Measurements from ENCODE around the gene GNAS. TPM values are rescaled to one million over a fixed set of nuclear protein-coding genes. Genes with fewer than 3 reads are reported as not detected.

GNAS gene
- total and polyA plus RNA-seq, 9 of the 15 experiments (the other 6 are each of a cell fraction or from before 2014, with no cell fraction given), result 128 to 648 (median 266) TPM

- TF ChIP-seq ZMIZ1 (IDR thresholded peaks at IDR 0.05; ENCODE audit: low read depth in 2 of 2, low read length in 2 of 2) (0 out of 4 replicates have a peak, but pooled peaks of 1 of the 2 experiments have one; percentile 17), DDX20 (tag; IDR thresholded peaks at IDR 0.05; ENCODE audit: low read depth) (no peak), E2F3 (CRISPR knock-in tag; IDR thresholded peaks at IDR 0.05) (no peak), PHF21A (IDR thresholded peaks at IDR 0.05; ENCODE audit: borderline replicate concordance, low read depth) (no peak), HNRNPH1 (optimal IDR thresholded peaks at IDR 0.05; ENCODE audit: low read depth, low read length) (no peak), L3MBTL2 (IDR thresholded peaks at IDR 0.05) (peak; percentile 22; the same call in 1 of the 2 replicates), ZNF311 (CRISPR knock-in tag; IDR thresholded peaks at IDR 0.05) (no peak), THAP12 (CRISPR knock-in tag; IDR thresholded peaks at IDR 0.05) (peak; percentile 24; the same call in 1 of the 2 replicates), ARID3A (IDR thresholded peaks at IDR 0.05; ENCODE audit: borderline replicate concordance, low read depth, low read length) (no peak), KAT8 (IDR thresholded peaks at IDR 0.05; ENCODE audit: low read depth) (no peak), ZNF253 (CRISPR knock-in tag; conservative IDR thresholded peaks at IDR 0.05) (no peak), POLR2AphosphoS5 (IDR thresholded peaks at IDR 0.05; ENCODE audit: control insufficient read depth, insufficient read depth, low read depth, low read length) (peak; percentile 80), ELF4 (CRISPR knock-in tag; IDR thresholded peaks at IDR 0.05) (no peak), CEBPB (tag; IDR thresholded peaks at IDR 0.05) (no peak), SMARCC2 (IDR thresholded peaks at IDR 0.05; ENCODE audit: low read depth) (no peak)
These were observed 36.2 kb downstream of the GNAS start (continued) for GRCh38 chr20:58888521-58889333.
